ENCODE data around the gene TTLL11. TPM values are rescaled to one million over a fixed set of nuclear protein-coding genes. Genes with fewer than 3 reads are reported as not detected.

The TTLL11 gene
- total and polyA plus RNA-seq, 3 experiments from 2014 or later = 4.0 to 6.2 (median 4.5) TPM

DNA sequence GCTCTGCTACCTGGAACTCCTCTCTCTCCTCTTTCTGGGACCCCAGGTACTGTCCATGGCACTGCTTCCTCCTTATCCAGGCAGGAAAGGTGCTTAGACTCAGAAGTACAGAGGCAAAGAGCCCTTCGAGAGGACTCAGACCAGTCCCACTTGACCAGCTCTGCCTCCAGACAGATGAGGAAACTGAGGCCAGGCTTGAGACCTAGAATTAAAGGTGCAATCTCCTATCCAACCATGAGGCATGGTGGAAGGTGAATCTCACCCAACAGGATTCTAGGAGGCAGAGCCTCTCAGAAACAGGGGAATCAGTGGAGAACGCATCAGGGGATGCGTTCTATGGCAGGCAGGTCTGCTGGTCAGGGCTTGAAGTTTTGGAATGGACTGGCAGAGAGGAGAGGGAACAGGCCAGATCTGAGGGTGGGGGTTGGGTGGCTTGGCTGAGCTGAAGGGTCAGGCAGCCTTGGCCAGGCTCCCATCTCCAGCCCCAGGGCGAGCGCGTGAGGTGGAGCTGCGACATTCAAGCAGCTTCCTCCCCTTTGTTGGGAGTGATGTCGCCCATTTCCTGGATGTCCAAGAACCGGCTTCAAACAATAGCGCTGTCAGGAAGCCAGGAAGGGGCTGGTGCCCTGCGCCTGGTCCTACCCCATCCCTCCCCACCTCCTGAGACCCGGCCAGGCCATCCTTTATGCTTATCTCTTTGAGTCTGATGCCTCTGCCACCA lies 40.3 kb upstream of the TTLL11 start:
- no peaks in the 10 kb centered on the region for H3K27me3 ChIP-seq (ENCODE audit: insufficient read depth, low read length, poor library complexity, severe bottlenecking)
- peaks cover 0 to 5% (median 0%) of the 10 kb centered on the region in 3 donors for H3K4me1 Mint-ChIP-seq
- no peaks in the 10 kb centered on the region for H3K4me1 ChIP-seq (ENCODE audit: insufficient read depth, low read length)
- no peak for DNase-seq
- H3K36me3 Mint-ChIP-seq = no peaks in the 10 kb centered on the region
- no peaks in the 10 kb centered on the region for H3K9me3 Mint-ChIP-seq
- H3K36me3 ChIP-seq (ENCODE audit: insufficient read depth, low read length) = no peaks in the 10 kb centered on the region
- H3K27ac Mint-ChIP-seq = no peak overlapping the region
- ChIA-PET POLR2A (no interaction called here), CTCF (interaction anchor here (1.0 to 1.8 kb wide), 4 partner anchors 8 to 27 kb away, joined by 3 to 8 read pairs (median 4); no protein-coding TSS in a partner anchor)
- H3K27me3 Mint-ChIP-seq = peaks cover 5 to 8% of the 10 kb centered on the region in 2 donors
- no peak overlapping the region for H3K27ac ChIP-seq (ENCODE audit: low read depth, low read length)
- H3K4me3 Mint-ChIP-seq = no peak overlapping the region
- no peaks in the 10 kb centered on the region for H3K9me3 ChIP-seq (ENCODE audit: low read length)
- no peak overlapping the region for H3K4me3 ChIP-seq (ENCODE audit: low read length)

DNA sequence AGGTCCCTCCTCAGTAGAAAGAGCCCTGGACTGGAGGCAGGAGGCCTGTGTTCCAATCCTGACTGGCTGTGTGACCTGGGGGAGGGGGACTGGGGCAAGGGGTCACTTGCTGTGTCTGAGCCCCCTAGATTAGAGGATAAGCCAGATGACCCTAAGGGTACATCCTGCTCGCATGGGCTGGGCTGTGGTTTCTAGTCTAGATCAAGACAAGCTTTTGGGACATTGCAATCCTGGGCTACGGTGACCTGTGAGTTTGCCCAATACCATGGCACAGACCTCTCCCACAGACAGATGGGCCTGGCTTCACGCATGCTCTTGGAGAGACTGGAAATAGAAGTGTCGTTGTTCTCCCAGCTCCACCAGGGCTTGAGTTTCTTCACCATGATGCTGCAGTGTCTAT lies 39.4 kb upstream of the TTLL11 start:
- Mint-ChIP-seq H3K36me3 (no peaks in the 10 kb centered on the region), H3K27me3 (peaks cover 5 to 10% of the 10 kb centered on the region in 2 donors), H3K27ac (peak overlapping the region in 1 of 8 donors; percentile 48), H3K4me3 (no peak overlapping the region), H3K4me1 (peaks cover 0 to 14% (median under 1%) of the 10 kb centered on the region in 3 donors), H3K9me3 (no peaks in the 10 kb centered on the region)
- H3K9me3 ChIP-seq (ENCODE audit: low read length) = no peaks in the 10 kb centered on the region
- no peak overlapping the region for H3K27ac ChIP-seq (ENCODE audit: low read depth, low read length)
- ChIA-PET POLR2A (no interaction called here), CTCF (interaction anchor here (1.2 to 1.7 kb wide), 3 partner anchors 10 to 33 kb away, joined by 3 to 4 read pairs (median 3); no protein-coding TSS in a partner anchor)
- no peak overlapping the region for H3K4me3 ChIP-seq (ENCODE audit: low read length)
- H3K27me3 ChIP-seq (ENCODE audit: insufficient read depth, low read length, poor library complexity, severe bottlenecking) = no peaks in the 10 kb centered on the region
- no peaks in the 10 kb centered on the region for H3K36me3 ChIP-seq (ENCODE audit: insufficient read depth, low read length)
- DNase-seq = no peak
- no peaks in the 10 kb centered on the region for H3K4me1 ChIP-seq (ENCODE audit: insufficient read depth, low read length)

GRCh38 chr9:122131401-122132001 lies 38.4 kb upstream of the TTLL11 start:
- ChIA-PET POLR2A (no interaction called here), CTCF (interaction anchor here (1.2 to 1.4 kb wide), 2 partner anchors 25 to 32 kb away, joined by 3 to 4 read pairs; no protein-coding TSS in a partner anchor)
- H3K27me3 ChIP-seq (ENCODE audit: insufficient read depth, low read length, poor library complexity, severe bottlenecking) = peaks cover under 1% of the 10 kb centered on the region
- peaks cover 3 to 20% (median 6%) of the 10 kb centered on the region in 3 donors for H3K4me1 Mint-ChIP-seq
- H3K36me3 Mint-ChIP-seq = no peaks in the 10 kb centered on the region
- DNase-seq = no peak
- H3K27me3 Mint-ChIP-seq = peaks cover 11 to 15% of the 10 kb centered on the region in 2 donors
- no peak overlapping the region for H3K4me3 ChIP-seq (ENCODE audit: low read length)
- no peaks in the 10 kb centered on the region for H3K36me3 ChIP-seq (ENCODE audit: insufficient read depth, low read length)
- peak overlapping the region in 1 of 8 donors; percentile 52 for H3K27ac Mint-ChIP-seq
- no peaks in the 10 kb centered on the region for H3K9me3 Mint-ChIP-seq
- peaks cover 1% of the 10 kb centered on the region for H3K4me1 ChIP-seq (ENCODE audit: insufficient read depth, low read length)
- H3K4me3 Mint-ChIP-seq = no peak overlapping the region
- H3K9me3 ChIP-seq (ENCODE audit: low read length) = no peaks in the 10 kb centered on the region
- H3K27ac ChIP-seq (ENCODE audit: low read depth, low read length) = no peak overlapping the region

DNA sequence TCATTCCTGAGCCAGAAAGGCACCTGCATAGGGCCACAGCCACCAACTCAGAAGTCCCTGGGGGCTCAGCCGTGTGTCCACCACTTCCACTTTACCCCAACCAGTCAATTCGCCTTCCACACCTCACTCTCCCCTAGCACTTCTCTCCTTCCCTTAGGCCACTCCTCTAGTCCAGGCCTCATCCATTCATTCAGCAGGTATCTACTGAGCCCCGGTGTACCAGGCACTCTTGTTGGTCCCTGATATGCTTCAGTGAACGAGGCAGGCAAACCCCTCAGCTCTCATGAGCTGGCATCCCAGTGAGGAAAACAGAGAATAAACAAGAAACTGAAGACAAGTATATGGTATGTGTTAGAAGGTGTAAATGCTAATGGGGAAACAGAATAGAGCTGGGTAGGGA lies 37.7 kb upstream of the TTLL11 start:
- ChIA-PET POLR2A (no interaction called here), CTCF (no interaction called here)
- no peak for DNase-seq
- Mint-ChIP-seq H3K4me1 (peaks cover 7 to 27% (median 11%) of the 10 kb centered on the region in 3 donors), H3K27ac (peak overlapping the region in 2 of 8 donors; percentile 1 to 69), H3K9me3 (no peaks in the 10 kb centered on the region), H3K27me3 (peaks cover 17 to 22% of the 10 kb centered on the region in 2 donors), H3K36me3 (no peaks in the 10 kb centered on the region), H3K4me3 (no peak overlapping the region)
- Histone ChIP-seq H3K9me3 (ENCODE audit: low read length) (no peaks in the 10 kb centered on the region), H3K4me1 (ENCODE audit: insufficient read depth, low read length) (peaks cover 5% of the 10 kb centered on the region), H3K36me3 (ENCODE audit: insufficient read depth, low read length) (no peaks in the 10 kb centered on the region), H3K27ac (ENCODE audit: low read depth, low read length) (no peak overlapping the region), H3K4me3 (ENCODE audit: low read length) (no peak overlapping the region), H3K27me3 (ENCODE audit: insufficient read depth, low read length, poor library complexity, severe bottlenecking) (peaks cover 5% of the 10 kb centered on the region)

- H3K9me3 ChIP-seq (ENCODE audit: low read length) = no peaks in the 10 kb centered on the region
- Mint-ChIP-seq H3K4me1 (peaks cover 12 to 36% (median 16%) of the 10 kb centered on the region in 3 donors), H3K36me3 (no peaks in the 10 kb centered on the region), H3K4me3 (no peak overlapping the region), H3K27me3 (peaks cover 26 to 31% of the 10 kb centered on the region in 2 donors), H3K27ac (no peak overlapping the region), H3K9me3 (no peaks in the 10 kb centered on the region)
- peaks cover 5% of the 10 kb centered on the region for H3K4me1 ChIP-seq (ENCODE audit: insufficient read depth, low read length)
- no peak for DNase-seq
- peaks cover 12% of the 10 kb centered on the region for H3K27me3 ChIP-seq (ENCODE audit: insufficient read depth, low read length, poor library complexity, severe bottlenecking)
- ChIA-PET CTCF (no interaction called here), POLR2A (no interaction called here)
- H3K27ac ChIP-seq (ENCODE audit: low read depth, low read length) = no peak overlapping the region
- no peaks in the 10 kb centered on the region for H3K36me3 ChIP-seq (ENCODE audit: insufficient read depth, low read length)
- H3K4me3 ChIP-seq (ENCODE audit: low read length) = no peak overlapping the region
Measured at GRCh38 chr9:122129969-122130368, 36.9 kb upstream of the TTLL11 start.

DNA sequence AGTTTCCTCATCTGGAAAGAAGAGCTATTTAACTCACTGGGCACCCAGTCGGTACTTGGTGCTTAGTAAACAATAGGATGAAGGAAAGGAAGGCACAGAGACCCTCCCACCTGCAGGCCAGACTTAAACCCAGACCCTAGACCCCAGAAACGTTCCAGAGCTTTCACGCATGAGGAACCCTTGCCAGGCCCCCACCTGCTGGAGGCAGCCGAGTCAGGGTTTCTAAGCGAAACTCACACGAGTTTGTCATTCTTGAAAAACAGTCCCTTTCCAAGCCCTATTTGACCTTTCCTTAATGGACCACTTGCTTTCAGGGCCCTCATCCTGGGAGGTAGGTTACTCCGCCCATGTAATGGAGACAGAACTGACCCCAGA lies 35.8 kb upstream of the TTLL11 start:
- peaks cover 0 to 2% (median 0%) of the 10 kb centered on the region in 3 donors for H3K36me3 Mint-ChIP-seq
- no peak for DNase-seq
- CTCF ChIA-PET = interaction anchor here (9.9 kb wide), 1 partner anchor 220 kb away, joined by 166 read pairs; no protein-coding TSS in a partner anchor
- H3K36me3 ChIP-seq (ENCODE audit: insufficient read depth, low read length) = no peaks in the 10 kb centered on the region
- no peak overlapping the region for H3K27ac ChIP-seq (ENCODE audit: low read depth, low read length)
- peak overlapping the region in 2 of 8 donors; percentile 17 to 32 for H3K27ac Mint-ChIP-seq
- POLR2A ChIA-PET = interaction anchor here (0.7 kb wide), 1 partner anchor 36 kb away, joined by 3 read pairs; the partner anchor contains the start of gene TTLL11
- H3K27me3 Mint-ChIP-seq = peaks cover 32 to 40% of the 10 kb centered on the region in 2 donors
- peaks cover 5% of the 10 kb centered on the region for H3K4me1 ChIP-seq (ENCODE audit: insufficient read depth, low read length)
- no peaks in the 10 kb centered on the region for H3K9me3 Mint-ChIP-seq
- no peak overlapping the region for H3K4me3 ChIP-seq (ENCODE audit: low read length)
- peaks cover 15% of the 10 kb centered on the region for H3K27me3 ChIP-seq (ENCODE audit: insufficient read depth, low read length, poor library complexity, severe bottlenecking)
- no peaks in the 10 kb centered on the region for H3K9me3 ChIP-seq (ENCODE audit: low read length)
- H3K4me3 Mint-ChIP-seq = no peak overlapping the region
- peaks cover 16 to 37% (median 16%) of the 10 kb centered on the region in 3 donors for H3K4me1 Mint-ChIP-seq

DNA sequence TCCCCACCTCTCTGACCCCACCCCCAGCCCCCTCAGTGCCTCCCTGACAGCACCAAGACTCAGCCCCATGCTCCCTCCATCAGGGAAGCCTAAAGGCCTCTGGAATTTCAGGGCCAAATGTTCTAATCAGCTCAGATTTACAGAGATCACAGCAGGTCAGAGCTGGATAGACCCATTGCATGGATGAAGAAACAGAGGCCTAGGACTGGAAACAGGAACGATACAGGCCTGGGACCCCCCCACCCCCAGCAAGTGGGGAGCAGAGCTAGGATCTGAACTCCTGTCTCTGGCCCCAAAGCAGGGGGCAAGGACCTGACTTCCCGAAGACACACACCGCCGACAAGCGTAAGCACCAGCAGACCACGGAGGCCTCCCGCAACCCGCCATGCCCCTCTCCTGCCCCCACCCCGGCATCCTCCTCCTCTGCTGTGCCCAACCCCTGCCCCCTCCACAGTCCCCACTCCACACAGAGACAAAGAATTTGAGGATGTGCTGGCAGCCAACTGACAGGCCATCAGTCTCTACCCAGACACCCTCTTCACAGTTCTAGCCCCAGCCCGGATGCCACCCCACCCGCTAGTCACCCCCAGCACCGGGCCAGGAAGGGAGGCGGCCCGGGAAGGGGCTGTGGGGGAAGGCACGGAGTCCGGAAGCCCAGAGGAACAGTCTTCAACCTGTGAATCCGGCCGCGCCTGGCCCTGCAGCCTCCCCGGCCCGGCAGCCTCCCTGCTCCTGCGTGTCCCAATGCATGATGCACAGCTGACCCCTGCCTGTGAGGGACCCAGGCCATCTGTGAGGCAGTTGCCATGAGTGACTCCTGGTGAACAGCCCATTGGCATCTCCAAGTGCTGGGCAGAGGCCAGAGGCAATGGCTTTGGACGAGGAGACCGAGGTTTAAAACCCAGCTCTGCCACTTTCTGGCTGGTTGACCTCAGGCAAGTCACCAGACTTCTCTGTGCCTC lies 35.2 kb upstream of the TTLL11 start:
- H3K4me3 ChIP-seq (ENCODE audit: low read length) = no peak overlapping the region
- H3K9me3 ChIP-seq (ENCODE audit: low read length) = no peaks in the 10 kb centered on the region
- peak overlapping the region in 3 of 7 donors; percentile 38 to 77 (median 43) for H3K4me3 Mint-ChIP-seq
- CTCF ChIA-PET = interaction anchor here (1.3 to 9.9 kb wide), 2 partner anchors 26 to 221 kb away, joined by 3 to 166 read pairs; no protein-coding TSS in a partner anchor
- peak in 1 of 5 donors; percentile 66 for DNase-seq
- H3K4me1 ChIP-seq (ENCODE audit: insufficient read depth, low read length) = peaks cover 5% of the 10 kb centered on the region
- peaks cover 15% of the 10 kb centered on the region for H3K27me3 ChIP-seq (ENCODE audit: insufficient read depth, low read length, poor library complexity, severe bottlenecking)
- H3K4me1 Mint-ChIP-seq = peaks cover 16 to 37% (median 16%) of the 10 kb centered on the region in 3 donors
- H3K27me3 Mint-ChIP-seq = peaks cover 32 to 43% of the 10 kb centered on the region in 2 donors
- peak overlapping the region in 3 of 8 donors; percentile 17 to 95 (median 64) for H3K27ac Mint-ChIP-seq
- POLR2A ChIA-PET = interaction anchor here (0.7 kb wide), 1 partner anchor 36 kb away, joined by 3 read pairs; the partner anchor contains the start of gene TTLL11
- H3K36me3 ChIP-seq (ENCODE audit: insufficient read depth, low read length) = no peaks in the 10 kb centered on the region
- H3K27ac ChIP-seq (ENCODE audit: low read depth, low read length) = no peak overlapping the region
- H3K36me3 Mint-ChIP-seq = peaks cover 0 to 2% (median 0%) of the 10 kb centered on the region in 3 donors
- no peaks in the 10 kb centered on the region for H3K9me3 Mint-ChIP-seq
